HL-60/S4 treated with retinoic acid at 250 ng/mL for 4 days and 3 days (cell line): ENCODE results near the gene KLHL15.

Experiments
- in situ Hi-C: fragments of 300-500 bp; cut with MboI; formaldehyde crosslinking; loops from 2 replicates; pipeline ENCODE4 v1.7.0; 2022; ENCODE audit warnings: low sequenced_read_pairs

Gene KLHL15

GRCh38 chrX:23953908-23954269, 73.1 kb downstream of the KLHL15 start:
- in situ Hi-C loops = no loop called here

- in situ Hi-C loops = no loop called here
Measured at GRCh38 chrX:23952984-23953907, 73.7 kb downstream of the KLHL15 start.

- in situ Hi-C loops = no loop called here
Measured at GRCh38 chrX:23952391-23952790, 74.6 kb downstream of the KLHL15 start.

- in situ Hi-C loops = no loop called here
Measured at GRCh38 chrX:23945206-23945605, 81.8 kb downstream of the KLHL15 start.

GRCh38 chrX:23944234-23944633, 82.8 kb downstream of the KLHL15 start:
- in situ Hi-C loops = no loop called here

- in situ Hi-C loops = no loop called here
Measured at GRCh38 chrX:23939203-23939602, 87.8 kb downstream of the KLHL15 start.

- in situ Hi-C loops = no loop called here
Measured at GRCh38 chrX:23938690-23939089, 88.3 kb downstream of the KLHL15 start.

GRCh38 chrX:23937100-23937499, 89.9 kb downstream of the KLHL15 start:
- in situ Hi-C loops = no loop called here

GRCh38 chrX:23936180-23936579, 90.8 kb downstream of the KLHL15 start:
- in situ Hi-C loops = no loop called here

GRCh38 chrX:23935106-23935505, 91.9 kb downstream of the KLHL15 start:
- in situ Hi-C loops = no loop called here
